HCT116 (cell line): ENCODE data around the gene RHOB. TPM values are rescaled to one million over a fixed set of nuclear protein-coding genes. Genes with fewer than 3 reads are reported as not detected.

Experiments used
- ATAC-seq: fragments of 200-7000 bp; cut with Tn5 transposase; 2 replicates; pipeline ENCODE4 v1.9.1; 2020; ENCODE audit warnings: mild to moderate bottlenecking, moderate library complexity
- BruUV-seq: library from RNA; stranded (reverse); fragments of 400-500 nt; replicated peaks from 2 replicates; lab custom pipeline; 2021; lab: Mats Ljungman, UMichigan
- CTCF ChIA-PET: fragments of 300-600 bp; sonication (Branson Sonifier 250); formaldehyde crosslinking; loops from one replicate; lab custom pipeline; 2021; ENCODE audit warnings: antibody characterized with exemption; lab: Charles Lee
- POLR2A ChIA-PET: fragments of 300-600, 350-600 bp; sonication (Branson Sonifier 250); formaldehyde crosslinking; loops from one replicate; lab custom pipeline; 2021; ENCODE audit warnings: antibody characterized with exemption; lab: Charles Lee
- RAD21 ChIA-PET, 2 experiments: fragments of 300-600 bp; sonication (Branson Sonifier 250); formaldehyde crosslinking; loops; one replicate each; lab custom pipeline; 2023; ENCODE audit warnings: low total read pairs in 2 of 2; ENCODE audit not compliant: uncharacterized antibody in 2 of 2, unreplicated experiment in 2 of 2, low non-redundant PET in 1 of 2; lab: Charles Lee
- DNase-seq: peaks from one replicate; pipeline ENCODE4 v3.0.0-alpha.2; 2010; ENCODE audit warnings: low read depth, low spot score
- H2AFZ ChIP-seq: fragments of 200-600 bp; shearing (Covaris generic), sonication (generic); 2 replicates; pipeline ENCODE4 v1.6.1; 2017; ENCODE audit warnings: low read depth, mixed run types, mixed read lengths, antibody characterized with exemption, low read length; ENCODE audit not compliant: poor library complexity, severe bottlenecking
- H3K27ac ChIP-seq: 2 replicates; pipeline ENCODE4 v1.5.1; 2012; ENCODE audit warnings: low read depth, low read length
- H3K27me3 ChIP-seq: fragments of 200-600 bp; sonication (generic); 2 replicates; pipeline ENCODE4 v1.6.1; 2016; ENCODE audit warnings: mixed run types, low read length, mixed read lengths; ENCODE audit not compliant: insufficient read depth
- H3K36me3 ChIP-seq, 2 experiments: fragments of 200-500 bp in 1 of 2; fragments of 200-600 bp in 1 of 2; sonication (Bioruptor generic) in 1 of 2; sonication (generic) in 1 of 2; 2 replicates each; pipeline versions ENCODE4 v1.5.1 to v1.6.1; 2014 to 2016; ENCODE audit warnings: low read length in 2 of 2, inconsistent platforms in 1 of 2, mixed read lengths in 1 of 2, mixed run types in 1 of 2; ENCODE audit not compliant: insufficient read depth in 2 of 2, control insufficient read depth in 1 of 2
- H3K4me1 ChIP-seq, 2 experiments: fragments of 200-600 bp in 1 of 2; sonication (generic) in 1 of 2; 2 replicates each; pipeline versions ENCODE4 v1.5.1 to v1.6.1; 2012 to 2017; ENCODE audit warnings: low read length in 2 of 2, inconsistent platforms in 1 of 2, mild to moderate bottlenecking in 1 of 2, mixed read lengths in 1 of 2, mixed run types in 1 of 2, moderate library complexity in 1 of 2; ENCODE audit not compliant: insufficient read depth in 2 of 2, control insufficient read depth in 1 of 2
- H3K4me2 ChIP-seq: fragments of 200-600 bp; sonication (generic); 2 replicates; pipeline ENCODE4 v1.6.1; 2017; ENCODE audit warnings: mixed run types, low read length, mixed read lengths
- H3K4me3 ChIP-seq, 2 experiments: fragments of 200-600 bp in 1 of 2; sonication (generic) in 1 of 2; replicated peaks in 1 of 2; 2 replicates each; pipeline ENCODE4 v1.5.1; 2011 to 2016; ENCODE audit warnings: low read length in 2 of 2, control low read depth in 1 of 2, low read depth in 1 of 2, mild to moderate bottlenecking in 1 of 2, mixed read lengths in 1 of 2, mixed run types in 1 of 2
- H3K79me2 ChIP-seq: fragments of 200-600 bp; sonication (generic); 2 replicates; pipeline ENCODE4 v1.6.1; 2017; ENCODE audit warnings: mild to moderate bottlenecking, mixed run types, low read length, moderate library complexity, mixed read lengths; ENCODE audit not compliant: insufficient read depth
- H3K9ac ChIP-seq: fragments of 200-600 bp; sonication (generic); 2 replicates; pipeline ENCODE4 v1.6.1; 2016; ENCODE audit warnings: low read length, mixed read lengths
- H3K9me2 ChIP-seq: fragments of 200-600 bp; sonication (generic), shearing (Covaris generic); 2 replicates; pipeline ENCODE4 v1.6.1; 2017; ENCODE audit warnings: mixed run types, mild to moderate bottlenecking, moderate library complexity; ENCODE audit not compliant: insufficient read depth
- H3K9me3 ChIP-seq, 2 experiments: fragments of 200-500 bp in 1 of 2; fragments of 200-600 bp in 1 of 2; sonication (Bioruptor generic) in 1 of 2; sonication (generic) in 1 of 2; 2 replicates each; pipeline ENCODE4 v1.6.1; 2014 to 2017; ENCODE audit warnings: low read length in 2 of 2, mixed read lengths in 2 of 2, inconsistent platforms in 1 of 2, low read depth in 1 of 2, mild to moderate bottlenecking in 1 of 2, mixed run types in 1 of 2, moderate library complexity in 1 of 2; ENCODE audit not compliant: control insufficient read depth in 1 of 2, insufficient read depth in 1 of 2
- H4K20me1 ChIP-seq: fragments of 200-600 bp; sonication (generic), shearing (Covaris generic); 2 replicates; pipeline ENCODE4 v1.6.1; 2017; ENCODE audit warnings: mixed run types, mild to moderate bottlenecking, moderate library complexity; ENCODE audit not compliant: insufficient read depth
- CTCF ChIP-seq, 3 experiments: fragments of 200-600 bp in 1 of 3; sonication (generic) in 1 of 3; IDR thresholded peaks in 2 of 3; conservative IDR thresholded peaks in 1 of 3; 2 replicates each; pipeline ENCODE4 v1.5.1; 2012 to 2017; ENCODE audit warnings: low read depth in 2 of 3, low read length in 2 of 3, antibody characterized with exemption in 1 of 3, borderline replicate concordance in 1 of 3, control low read depth in 1 of 3, mild to moderate bottlenecking in 1 of 3, mixed read lengths in 1 of 3, mixed run types in 1 of 3, moderate library complexity in 1 of 3; ENCODE audit not compliant: insufficient read depth in 1 of 3
- EZH2 ChIP-seq: fragments of 200-600 bp; sonication (generic); IDR thresholded peaks from 2 replicates; pipeline ENCODE4 v1.6.1; 2017; ENCODE audit warnings: antibody characterized with exemption, mixed run types
- JUND ChIP-seq: IDR thresholded peaks from 2 replicates; pipeline ENCODE4 v1.6.1; 2012
- SIN3A ChIP-seq: IDR thresholded peaks from 2 replicates; pipeline ENCODE4 v1.6.1; 2012; ENCODE audit warnings: low read depth
- TCF7L2 ChIP-seq: IDR thresholded peaks from 2 replicates; pipeline ENCODE4 v1.7.0; 2011; ENCODE audit warnings: borderline replicate concordance, inconsistent platforms; ENCODE audit not compliant: insufficient read depth, insufficient read length; ENCODE audit errors: extremely low read depth
- ZBTB33 ChIP-seq: IDR thresholded peaks from 2 replicates; pipeline ENCODE4 v1.6.1; 2011; ENCODE audit warnings: mild to moderate bottlenecking, low read length, moderate library complexity; ENCODE audit not compliant: insufficient replicate concordance; ENCODE audit errors: extremely low read depth
- intact Hi-C: fragments of 100-400 bp; cut with micrococcal nuclease; formaldehyde crosslinking; loops from 2 replicates; pipeline ENCODE4 v1.10.0; 2022
- total RNA-seq: library from RNA; stranded (reverse); gene quantifications from one replicate; pipeline ENCODE4 v1.2.1, GENCODE V29; 2021; ENCODE audit not compliant: unreplicated experiment
- TF ChIP-seq, protein P1 (sequence below): IDR thresholded peaks from 2 replicates; pipeline ENCODE4 v1.6.1; 2012
- TF ChIP-seq, protein P2 (sequence below): IDR thresholded peaks from 2 replicates; pipeline ENCODE4 v1.6.1; 2012

Gene RHOB
- total RNA-seq, 1 experiment from 2014 or later: 72.9 TPM

GRCh38 chr2:20428717-20429490, 18.0 kb upstream of the RHOB start (continued):
- TF ChIP-seq, protein P1, sequence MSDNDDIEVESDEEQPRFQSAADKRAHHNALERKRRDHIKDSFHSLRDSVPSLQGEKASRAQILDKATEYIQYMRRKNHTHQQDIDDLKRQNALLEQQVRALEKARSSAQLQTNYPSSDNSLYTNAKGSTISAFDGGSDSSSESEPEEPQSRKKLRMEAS: no peak
- TF ChIP-seq TCF7L2 (no peak), ZBTB33 (no peak)
- TF ChIP-seq, protein P2, sequence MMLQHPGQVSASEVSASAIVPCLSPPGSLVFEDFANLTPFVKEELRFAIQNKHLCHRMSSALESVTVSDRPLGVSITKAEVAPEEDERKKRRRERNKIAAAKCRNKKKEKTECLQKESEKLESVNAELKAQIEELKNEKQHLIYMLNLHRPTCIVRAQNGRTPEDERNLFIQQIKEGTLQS: no peak

GRCh38 chr2:20429528-20429927, 17.3 kb upstream of the RHOB start:
- H4K20me1 ChIP-seq: no peaks in the 10 kb centered on the region
- no peaks in the 10 kb centered on the region for H3K36me3 ChIP-seq
- no peaks in the 10 kb centered on the region for H3K27me3 ChIP-seq
- no peaks in the 10 kb centered on the region for H3K9me3 ChIP-seq
- H3K79me2 ChIP-seq: no peaks in the 10 kb centered on the region
- H3K9me2 ChIP-seq: no peaks in the 10 kb centered on the region
- no peak overlapping the region for H3K9ac ChIP-seq
- no peak overlapping the region for H2AFZ ChIP-seq
- H3K4me2 ChIP-seq: no peak overlapping the region
- no peak overlapping the region for H3K4me3 ChIP-seq
- CTCF ChIA-PET: no interaction called here
- ATAC-seq: no peak
- POLR2A ChIA-PET: no interaction called here
- no TSS peak for BruUV-seq
- intact Hi-C loops: no loop called here
- RAD21 ChIA-PET: no interaction called here
- no peak overlapping the region for H3K27ac ChIP-seq
- no peak for DNase-seq
- TF ChIP-seq SIN3A (no peak), CTCF (IDR thresholded peaks at IDR 0.05 in 2 of 3, conservative IDR thresholded peaks at IDR 0.05 in 1 of 3; ENCODE audit: borderline replicate concordance in 1 of 3, insufficient read depth in 1 of 3, low read depth in 2 of 3, low read length in 2 of 3) (no peak), EZH2 (no peak), TCF7L2 (no peak), JUND (no peak)
- H3K4me1 ChIP-seq: peaks cover 0 to 11% of the 10 kb centered on the region in 2 experiments; a peak in 2 of 4 replicates
